ENCODE data around the gene HMOX2.

The HMOX2 gene

DNA sequence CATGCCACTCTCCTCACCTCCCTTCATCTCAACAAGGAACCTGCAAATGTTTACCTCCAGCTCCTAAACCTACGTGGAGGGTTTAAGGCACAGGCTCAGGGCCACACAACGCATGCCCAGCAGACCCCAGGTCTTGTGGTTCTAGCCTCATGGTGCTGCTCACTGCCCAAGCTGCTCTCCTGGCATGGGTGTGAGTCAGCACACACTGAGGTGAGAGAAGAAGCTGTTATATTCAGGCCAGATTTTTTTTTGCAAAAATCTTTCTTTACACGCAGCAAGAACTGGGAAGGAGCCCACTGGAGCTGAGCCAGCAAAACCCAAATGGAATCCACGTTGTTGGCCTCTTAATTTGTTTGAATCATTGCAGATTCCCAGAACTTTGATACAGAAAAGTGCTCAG is 74.4 kb downstream of the HMOX2 start:
- TF ChIP-seq, protein P1, sequence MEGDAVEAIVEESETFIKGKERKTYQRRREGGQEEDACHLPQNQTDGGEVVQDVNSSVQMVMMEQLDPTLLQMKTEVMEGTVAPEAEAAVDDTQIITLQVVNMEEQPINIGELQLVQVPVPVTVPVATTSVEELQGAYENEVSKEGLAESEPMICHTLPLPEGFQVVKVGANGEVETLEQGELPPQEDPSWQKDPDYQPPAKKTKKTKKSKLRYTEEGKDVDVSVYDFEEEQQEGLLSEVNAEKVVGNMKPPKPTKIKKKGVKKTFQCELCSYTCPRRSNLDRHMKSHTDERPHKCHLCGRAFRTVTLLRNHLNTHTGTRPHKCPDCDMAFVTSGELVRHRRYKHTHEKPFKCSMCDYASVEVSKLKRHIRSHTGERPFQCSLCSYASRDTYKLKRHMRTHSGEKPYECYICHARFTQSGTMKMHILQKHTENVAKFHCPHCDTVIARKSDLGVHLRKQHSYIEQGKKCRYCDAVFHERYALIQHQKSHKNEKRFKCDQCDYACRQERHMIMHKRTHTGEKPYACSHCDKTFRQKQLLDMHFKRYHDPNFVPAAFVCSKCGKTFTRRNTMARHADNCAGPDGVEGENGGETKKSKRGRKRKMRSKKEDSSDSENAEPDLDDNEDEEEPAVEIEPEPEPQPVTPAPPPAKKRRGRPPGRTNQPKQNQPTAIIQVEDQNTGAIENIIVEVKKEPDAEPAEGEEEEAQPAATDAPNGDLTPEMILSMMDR (conservative IDR thresholded peaks at IDR 0.05): no peak
- no peak overlapping the region for H3K27ac ChIP-seq

DNA sequence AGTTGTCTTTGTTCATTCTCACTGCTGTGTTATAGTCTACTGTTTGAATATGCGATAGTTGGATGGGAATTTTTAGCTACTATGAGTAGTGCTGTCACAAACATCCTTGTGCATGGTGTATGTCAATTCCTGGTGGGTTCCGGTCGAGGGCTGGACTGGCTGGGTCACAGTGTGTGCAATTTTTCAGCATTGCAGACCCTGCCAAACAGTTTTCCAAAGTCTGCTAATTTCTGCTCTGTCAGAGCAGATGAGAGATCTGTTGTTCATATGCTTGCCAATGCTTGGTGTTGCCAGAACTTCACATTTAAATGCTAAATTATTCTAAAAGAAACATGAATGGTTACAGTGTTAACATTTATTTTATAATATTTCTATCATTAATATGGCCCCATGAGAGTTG is 76.3 kb downstream of the HMOX2 start:
- TF ChIP-seq, protein P1 (conservative IDR thresholded peaks at IDR 0.05): no peak
- no peak overlapping the region for H3K27ac ChIP-seq

DNA sequence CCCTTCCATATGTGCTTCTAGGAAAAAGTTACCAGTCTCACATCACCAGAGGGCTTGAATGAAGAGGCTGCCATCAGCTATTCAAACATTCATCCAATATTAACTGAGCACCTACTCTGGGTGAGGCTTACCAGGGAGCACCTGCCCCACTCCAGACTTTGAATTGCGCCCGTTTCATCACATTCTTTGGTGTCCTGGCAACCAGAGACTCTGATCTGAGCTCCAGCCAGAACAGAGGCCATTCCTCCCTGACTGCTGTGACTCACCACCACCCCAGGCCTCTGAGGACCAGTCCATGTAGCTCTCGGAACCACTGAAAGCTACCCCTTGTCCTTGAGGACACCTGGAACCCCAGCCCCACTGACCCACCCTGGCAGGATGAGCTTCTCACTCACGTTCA is 79.9 kb downstream of the HMOX2 start, which contains the start of gene C16orf96:
Gene C16orf96, plus strand, starts transcription at position 229 of the 400 bp plus-strand sequence. Its CDS starts 150 bp downstream, at position 379.
- no peak within 1 kb of the TSS for H3K27ac ChIP-seq
- TF ChIP-seq, protein P1 (conservative IDR thresholded peaks at IDR 0.05): no peak

- H3K27ac ChIP-seq: no peak overlapping the region
- TF ChIP-seq, protein P1 (conservative IDR thresholded peaks at IDR 0.05): no peak
Observed at GRCh38 chr16:4556580-4556979, 80.4 kb downstream of the HMOX2 start.

GRCh38 chr16:4557973-4558372 is 81.8 kb downstream of the HMOX2 start:
- H3K27ac ChIP-seq: no peak overlapping the region
- TF ChIP-seq, protein P1 (conservative IDR thresholded peaks at IDR 0.05): no peak

Data from VCaP (cell line).